Prostate gland (tissue), 2 donors: ENCODE results near the gene ST7.

Source experiments
- CTCF ChIP-seq, 4 experiments: fragments of 200-600 bp in 2 of 4; fragments of 450-650 bp in 2 of 4; sonication (generic) in 2 of 4; IDR thresholded peaks; 1 replicate in 3 of 4; 2 replicates in 1 of 4; pipeline ENCODE4 v1.5.1; 2016 to 2019; ENCODE audit warnings: antibody characterized with exemption in 4 of 4, mild to moderate bottlenecking in 2 of 4, moderate library complexity in 2 of 4
- POLR2A ChIP-seq: fragments of 450-650 bp; IDR thresholded peaks from one replicate; pipeline ENCODE4 v1.6.1; 2016; ENCODE audit warnings: antibody characterized with exemption, mild to moderate bottlenecking
- POLR2AphosphoS5 ChIP-seq: sonication (generic); formaldehyde crosslinking; IDR thresholded peaks from one replicate; pipeline ENCODE4 v1.6.1; 2017; ENCODE audit warnings: antibody characterized with exemption

GRCh38 chr7:117164620-117165019 is 211.3 kb downstream of the ST7 start:
- TF ChIP-seq CTCF (IDR thresholded peaks at IDR 0.05), result no peak
- no peak for TF ChIP-seq POLR2A
- TF ChIP-seq POLR2AphosphoS5, result no peak
